Measurements from ENCODE around the gene ETV6.

GRCh38 chr12:11888029-11888428 lies 238.6 kb downstream of the ETV6 start:
- TF ChIP-seq CTCF (conservative IDR thresholded peaks at IDR 0.05; ENCODE audit: low read length) (no peak), EZH2phosphoT487 (IDR thresholded peaks at IDR 0.05; ENCODE audit: borderline replicate concordance, low read depth, low read length) (no peak)
